ENCODE results near the gene KRTAP9-8.
"Not testable (repeated sequence)": the region's sequence is repeated elsewhere in the genome, so short reads cannot be mapped to it uniquely, and the experiment has no call there.

The KRTAP9-8 gene, protein sequence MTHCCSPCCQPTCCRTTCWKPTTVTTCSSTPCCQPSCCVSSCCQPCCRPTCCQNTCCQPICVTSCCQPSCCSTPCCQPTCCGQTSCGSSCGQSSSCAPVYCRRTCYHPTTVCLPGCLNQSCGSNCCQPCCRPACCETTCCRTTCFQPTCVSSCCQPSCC

GRCh38 chr17:41237949-41238437 is at the start of gene KRTAP9-8:
TSS of gene KRTAP9-8 (plus strand) at chr17:41237999. CDS start at chr17:41238052, 53 bp downstream.
- DNase-seq (ENCODE audit: low read depth): not testable (repeated sequence)

GRCh38 chr17:41189837-41190318 is 47.9 kb upstream of the KRTAP9-8 start, which contains the start of gene KRTAP9-1:
TSS of gene KRTAP9-1 (plus strand) at chr17:41189887. CDS start at chr17:41189887, 0 bp downstream.
- DNase-seq (ENCODE audit: low read depth): not testable (repeated sequence)

- no peak for DNase-seq (ENCODE audit: low read depth)
Observed at GRCh38 chr17:41190328-41190727, 47.5 kb upstream of the KRTAP9-8 start.

GRCh38 chr17:41196068-41196467 is 41.7 kb upstream of the KRTAP9-8 start:
- no peak for DNase-seq (ENCODE audit: low read depth)

GRCh38 chr17:41199421-41200078 is 38.2 kb upstream of the KRTAP9-8 start:
- no peak for DNase-seq (ENCODE audit: low read depth)

- DNase-seq (ENCODE audit: low read depth): no peak
Observed at GRCh38 chr17:41211845-41212466, 25.8 kb upstream of the KRTAP9-8 start.

DNA sequence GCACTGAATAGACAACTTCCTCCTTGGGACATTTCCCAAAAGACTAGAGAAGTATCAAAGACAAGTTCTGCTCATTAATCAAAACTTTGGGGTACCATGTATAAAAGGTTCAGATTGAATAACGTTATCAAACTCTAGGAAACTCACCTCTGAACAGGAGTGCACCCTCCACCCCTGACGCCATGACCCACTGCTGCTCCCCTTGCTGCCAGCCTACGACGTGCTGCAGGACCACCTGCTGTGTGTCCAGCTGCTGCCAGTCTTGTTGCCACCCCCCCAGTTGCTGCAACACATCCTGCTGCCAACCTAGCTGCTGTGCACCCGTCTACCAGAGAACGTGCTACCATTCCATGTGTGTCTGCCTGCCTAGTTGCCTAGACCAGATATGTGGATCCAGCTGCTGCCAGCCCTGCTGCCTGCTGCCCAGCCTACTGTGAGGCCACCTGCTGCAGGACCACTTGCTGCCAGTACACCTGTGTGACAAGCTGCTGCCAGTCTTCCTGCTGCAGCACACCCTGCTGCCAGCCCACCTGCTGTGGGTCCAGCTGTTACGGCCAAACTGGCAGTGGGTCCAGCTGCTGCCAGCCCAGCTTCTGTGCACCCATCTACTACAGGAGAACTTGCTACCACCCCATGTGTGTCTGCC is 25.2 kb upstream of the KRTAP9-8 start:
- no peak for DNase-seq (ENCODE audit: low read depth)

- no peak for DNase-seq (ENCODE audit: low read depth)
Observed at GRCh38 chr17:41215681-41216080, 22.1 kb upstream of the KRTAP9-8 start.

GRCh38 chr17:41223821-41224220 is 14.0 kb upstream of the KRTAP9-8 start:
- no peak for DNase-seq (ENCODE audit: low read depth)

- no peak for DNase-seq (ENCODE audit: low read depth)
Observed at GRCh38 chr17:41226051-41226450, 11.7 kb upstream of the KRTAP9-8 start.

GRCh38 chr17:41226598-41227095 is 11.2 kb upstream of the KRTAP9-8 start, which contains the start of gene KRTAP9-2:
TSS of gene KRTAP9-2 (plus strand) at chr17:41226648. CDS start at chr17:41226655, 7 bp downstream.
- not testable (repeated sequence) for DNase-seq (ENCODE audit: low read depth)

GRCh38 chr17:41230094-41230493 is 7.7 kb upstream of the KRTAP9-8 start:
- no peak for DNase-seq (ENCODE audit: low read depth)

DNA sequence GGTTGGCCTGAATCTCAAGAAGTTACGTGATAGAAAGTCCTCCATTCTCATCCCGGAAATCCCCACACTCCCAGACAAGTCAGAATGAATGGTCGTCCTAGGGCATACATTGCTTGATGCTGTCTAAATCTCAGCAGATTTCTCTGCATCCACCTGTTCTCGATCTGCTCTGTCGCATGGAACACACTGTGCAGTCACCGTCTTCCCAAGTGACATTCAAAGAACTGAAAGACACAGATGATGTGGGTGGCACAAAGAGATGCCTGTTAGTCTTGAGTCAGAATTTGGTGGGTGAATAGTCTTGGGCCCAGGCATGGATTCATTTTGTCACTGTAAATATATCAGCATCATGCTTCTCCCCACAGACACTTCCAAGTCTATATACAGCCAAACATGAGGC is 6.1 kb upstream of the KRTAP9-8 start:
- no peak for DNase-seq (ENCODE audit: low read depth)

DNA sequence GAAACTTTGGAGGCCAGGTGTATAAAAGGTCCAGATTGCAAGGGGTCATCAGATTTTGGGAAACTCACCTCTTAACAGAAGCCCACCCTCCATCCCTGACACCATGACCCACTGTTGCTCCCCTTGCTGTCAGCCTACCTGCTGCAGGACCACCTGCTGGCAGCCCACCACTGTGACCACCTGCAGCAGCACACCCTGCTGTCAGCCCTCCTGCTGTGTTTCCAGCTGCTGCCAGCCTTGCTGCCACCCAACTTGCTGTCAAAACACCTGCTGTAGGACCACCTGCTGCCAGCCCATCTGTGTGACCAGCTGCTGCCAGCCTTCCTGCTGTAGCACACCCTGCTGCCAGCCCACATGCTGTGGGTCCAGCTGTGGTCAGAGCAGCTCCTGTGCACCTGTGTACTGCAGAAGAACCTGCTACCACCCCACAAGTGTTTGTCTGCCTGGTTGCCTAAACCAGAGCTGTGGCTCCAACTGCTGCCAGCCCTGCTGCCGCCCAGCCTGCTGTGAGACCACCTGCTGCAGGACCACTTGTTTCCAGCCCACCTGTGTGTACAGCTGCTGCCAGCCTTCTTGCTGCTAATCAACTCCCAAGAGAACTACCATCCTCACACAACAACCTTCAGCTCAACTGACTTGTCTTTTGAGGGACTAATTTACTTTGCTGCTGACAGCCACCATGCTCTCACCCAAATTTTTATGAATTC is 5.2 kb upstream of the KRTAP9-8 start, which contains the start of gene KRTAP9-3:
KRTAP9-3 (plus strand) TSS at position 51 of the 707 bp plus-strand sequence; CDS start at position 104, 53 bp downstream.
- not testable (repeated sequence) for DNase-seq (ENCODE audit: low read depth)

DNA sequence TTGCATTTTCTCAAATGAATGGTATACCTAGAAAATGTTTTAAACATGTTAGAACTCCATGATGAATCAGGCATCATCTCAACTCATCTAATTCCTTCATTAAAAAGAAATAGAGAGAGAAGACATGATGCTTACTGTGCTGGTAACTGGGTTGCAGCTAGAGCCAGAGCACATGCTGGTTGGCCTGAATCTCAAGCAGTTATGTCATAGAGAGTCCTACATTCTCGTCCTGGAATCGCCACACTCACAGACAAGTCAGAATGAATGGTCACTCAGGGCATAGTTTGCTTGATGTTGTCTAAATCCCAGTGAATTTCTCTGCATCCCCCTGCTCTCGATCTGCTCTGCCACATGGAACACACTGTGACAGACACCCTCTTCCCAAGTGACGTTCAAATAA is 683 bp upstream of the KRTAP9-8 start:
- DNase-seq (ENCODE audit: low read depth): not testable (repeated sequence)

GRCh38 chr17:41246995-41247787 is 9.4 kb downstream of the KRTAP9-8 start:
- DNase-seq (ENCODE audit: low read depth): not testable (repeated sequence)

- not testable (repeated sequence) for DNase-seq (ENCODE audit: low read depth)
Observed at GRCh38 chr17:41249637-41250240, 11.9 kb downstream of the KRTAP9-8 start, which contains the start of gene KRTAP9-4. TSS of gene KRTAP9-4 (plus strand) at chr17:41249687. CDS start at chr17:41249721, 34 bp downstream.

DNA sequence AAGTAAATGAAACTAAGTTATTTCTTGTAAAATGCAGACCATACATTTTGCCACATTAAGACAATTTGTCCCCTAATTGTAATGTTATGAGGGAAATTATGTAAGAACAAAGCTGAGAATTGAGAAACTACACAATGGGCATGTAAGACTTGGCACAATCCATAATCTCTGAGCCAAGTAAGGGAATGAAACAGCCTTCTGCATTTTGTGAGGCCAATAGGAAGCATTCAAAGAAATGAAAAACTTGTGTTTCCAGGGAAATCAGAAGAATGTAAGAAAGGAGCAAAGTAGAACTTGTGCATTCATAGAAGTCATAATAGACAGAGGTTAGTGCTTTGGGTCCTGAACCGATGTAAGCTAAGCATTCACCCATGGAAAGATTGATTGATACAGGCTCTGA is 13.5 kb downstream of the KRTAP9-8 start:
- DNase-seq (ENCODE audit: low read depth): no peak

- DNase-seq (ENCODE audit: low read depth): no peak
Observed at GRCh38 chr17:41254861-41255260, 17.1 kb downstream of the KRTAP9-8 start.

Measured in CMK (cell line).